HG03097 (cell line): ENCODE results near the gene PTPRT.

Experiments
- ATAC-seq: cut with Tn5 transposase; IDR thresholded peaks from one replicate; pipeline ENCODE4 v1.9.1; 2021; ENCODE audit not compliant: unreplicated experiment, low FRiP score

PTPRT gene

DNA sequence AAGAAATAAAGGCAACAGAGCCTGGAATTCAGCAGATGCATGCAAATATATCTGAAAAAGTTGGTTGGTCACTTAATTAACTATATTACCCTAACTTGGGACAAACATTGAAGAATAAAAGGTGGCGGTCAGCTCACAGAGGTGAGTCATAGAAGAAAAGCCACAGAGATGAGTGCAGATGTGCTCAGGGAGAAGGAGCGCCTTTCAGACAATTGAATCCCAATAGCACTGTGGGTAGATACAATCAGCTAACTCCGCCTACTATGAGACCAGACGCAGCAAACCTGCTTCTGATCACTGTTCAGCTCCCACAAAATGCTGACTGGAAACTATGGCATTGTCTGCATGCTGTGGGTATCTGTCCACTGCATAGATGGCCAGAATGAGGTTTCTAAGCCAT lies 447.8 kb downstream of the PTPRT start:
- ATAC-seq = no peak

DNA sequence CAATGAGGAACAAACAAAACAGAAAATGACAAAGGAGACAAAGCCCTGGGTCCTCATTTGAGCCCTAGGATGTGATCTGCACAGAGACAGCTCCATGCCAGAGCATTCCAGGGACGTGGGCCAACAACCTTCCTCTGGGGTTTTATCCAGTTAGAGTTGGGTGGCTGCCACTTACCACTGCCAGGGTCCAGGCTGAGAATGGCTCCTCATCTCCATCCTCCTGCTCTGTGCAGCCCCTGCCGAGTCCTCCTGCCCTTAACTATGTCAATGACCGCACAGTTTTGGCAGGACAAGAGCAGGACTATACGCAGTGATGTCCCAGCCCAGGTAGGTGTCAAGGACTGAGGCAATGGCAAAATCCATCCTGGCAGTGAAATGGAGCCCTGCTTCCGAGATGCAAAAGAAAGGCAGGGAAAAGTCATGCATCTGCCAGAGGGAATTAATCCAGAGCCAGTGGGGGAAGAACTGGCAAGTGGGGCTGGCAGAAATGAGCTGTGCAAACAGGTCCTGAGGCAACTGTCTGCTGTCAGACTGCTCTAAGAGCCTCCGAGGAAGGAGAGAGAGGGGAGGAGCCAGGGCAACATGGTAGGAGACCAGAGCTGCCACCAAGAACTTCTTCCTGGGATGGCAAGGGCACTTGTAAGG lies 449.4 kb downstream of the PTPRT start:
- ATAC-seq = no peak

DNA sequence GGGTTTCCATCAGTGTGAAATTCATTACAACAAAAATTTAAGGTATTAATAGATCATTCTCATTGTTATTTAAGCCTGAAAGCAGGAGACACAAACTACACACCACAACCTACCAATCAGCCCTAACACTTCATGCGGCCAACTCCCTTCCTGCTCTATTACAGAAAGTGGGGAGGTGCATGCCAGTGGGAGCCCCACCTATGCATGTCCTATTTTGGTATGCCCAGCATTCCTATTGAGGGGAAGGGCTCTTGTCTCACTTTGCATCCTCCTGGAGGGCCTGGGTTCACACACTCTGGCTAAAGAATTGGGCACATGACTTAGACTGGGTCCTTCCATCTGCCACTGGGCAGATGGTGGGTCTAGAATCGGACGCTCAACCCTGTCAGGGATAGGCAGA lies 450.0 kb downstream of the PTPRT start:
- ATAC-seq = no peak

DNA sequence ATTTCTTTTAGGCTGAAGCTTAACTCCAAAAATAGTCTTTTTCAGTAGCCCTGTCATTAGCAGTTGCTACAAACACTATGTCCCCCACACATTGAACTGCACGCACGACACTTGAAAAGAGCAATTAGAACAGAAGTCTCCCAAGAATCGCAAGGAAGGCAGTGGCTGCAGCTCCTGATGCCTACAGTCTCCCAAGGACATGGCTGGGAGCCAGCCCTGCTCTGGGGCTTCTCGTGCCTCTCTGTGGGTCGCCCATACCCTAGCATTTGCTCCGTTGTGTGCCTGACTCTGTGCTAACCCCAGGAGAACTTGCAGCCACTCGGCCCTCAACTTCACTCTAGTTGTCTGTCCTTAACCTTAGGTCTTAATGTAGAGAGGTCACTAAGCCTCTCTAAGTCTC lies 454.2 kb downstream of the PTPRT start:
- ATAC-seq = no peak

DNA sequence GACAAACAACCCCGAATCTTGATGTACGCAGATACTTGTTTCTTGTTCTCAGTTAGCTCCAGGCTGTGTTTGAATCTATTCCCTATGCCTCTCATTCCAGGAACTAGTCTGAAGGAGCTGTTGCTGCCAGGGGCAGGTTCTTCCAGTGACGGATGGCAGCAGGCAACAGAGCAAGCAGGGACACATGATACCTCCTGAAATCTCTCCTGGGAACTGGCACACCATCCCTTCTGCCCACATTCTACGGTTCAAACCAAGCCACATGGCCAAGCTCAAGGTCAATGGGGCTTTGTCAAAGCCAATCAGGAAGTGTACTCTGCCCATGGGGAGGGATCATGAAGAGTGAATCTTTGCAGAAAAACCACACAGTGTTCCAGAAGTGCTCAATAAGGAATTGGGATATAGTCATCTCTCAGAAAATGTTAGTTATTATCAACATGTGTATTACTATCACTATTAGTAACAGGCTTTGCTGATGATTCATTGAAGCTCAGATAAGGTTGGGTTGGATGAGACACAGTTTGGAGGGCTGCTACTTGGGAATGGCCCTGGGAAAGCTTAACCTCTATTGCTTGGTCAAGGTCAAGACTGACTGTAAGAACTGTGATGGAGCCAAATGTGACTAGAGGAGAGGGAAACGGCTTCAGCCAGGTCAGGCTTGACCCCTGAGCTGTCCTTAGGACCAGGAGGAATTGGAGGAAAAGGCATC lies 454.9 kb downstream of the PTPRT start:
- no peak for ATAC-seq

DNA sequence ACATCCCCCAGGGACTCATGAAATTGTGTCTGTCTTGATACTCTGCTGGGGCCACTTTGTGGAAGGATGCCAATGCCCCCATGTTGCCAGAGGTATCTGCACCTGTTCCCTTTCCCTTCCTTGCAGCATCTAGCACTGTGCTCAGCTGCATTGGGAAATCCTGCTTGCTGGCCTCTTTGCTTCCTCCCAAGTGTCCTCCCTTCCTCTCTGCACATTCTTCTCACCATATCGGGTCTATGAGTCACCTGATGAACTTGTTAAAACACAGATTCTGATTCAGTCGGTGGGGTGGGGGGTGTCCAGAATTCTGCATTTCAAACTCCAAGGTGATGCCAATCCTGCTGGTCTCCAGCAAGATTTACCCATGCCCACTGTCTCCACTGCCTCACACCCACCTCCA lies 467.8 kb downstream of the PTPRT start:
- no peak for ATAC-seq

DNA sequence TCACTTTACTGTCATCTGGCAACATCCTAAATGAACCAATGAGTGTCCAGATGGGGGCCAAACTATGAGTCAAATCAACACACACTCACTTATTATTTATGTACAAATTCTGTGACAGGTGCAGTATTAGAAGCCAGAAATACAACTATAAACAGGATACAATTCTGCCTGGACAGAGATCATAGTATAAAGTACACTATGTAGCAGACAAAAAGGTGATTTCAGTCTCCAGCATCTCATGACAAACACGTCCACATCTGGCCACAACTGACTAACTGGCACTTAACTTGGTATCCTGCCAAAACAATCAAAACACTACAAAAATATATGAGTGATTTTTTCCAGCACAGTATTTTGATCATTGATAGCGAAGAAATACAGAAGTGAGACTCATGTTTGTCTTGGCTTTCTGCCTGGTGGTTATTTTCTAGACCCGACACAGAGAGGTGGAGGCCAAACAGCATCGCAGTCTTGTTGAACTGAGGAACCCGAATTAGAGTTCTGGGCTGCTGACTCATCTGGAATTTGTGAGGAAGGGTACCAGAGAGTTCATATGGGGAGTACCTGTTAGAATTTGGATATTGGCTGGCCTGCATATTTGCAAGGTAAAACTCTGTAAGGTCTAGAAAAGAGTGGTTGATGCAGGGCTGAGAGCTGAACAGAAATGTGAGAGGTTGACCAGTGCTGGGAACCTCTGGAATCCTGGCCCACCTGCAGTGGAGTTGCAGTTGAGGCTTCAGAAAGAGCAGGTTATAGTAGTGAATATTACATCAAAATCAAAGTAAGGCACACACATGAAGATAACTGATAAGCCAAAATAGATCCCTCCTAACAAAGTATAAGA lies 475.2 kb downstream of the PTPRT start:
- ATAC-seq = no peak

DNA sequence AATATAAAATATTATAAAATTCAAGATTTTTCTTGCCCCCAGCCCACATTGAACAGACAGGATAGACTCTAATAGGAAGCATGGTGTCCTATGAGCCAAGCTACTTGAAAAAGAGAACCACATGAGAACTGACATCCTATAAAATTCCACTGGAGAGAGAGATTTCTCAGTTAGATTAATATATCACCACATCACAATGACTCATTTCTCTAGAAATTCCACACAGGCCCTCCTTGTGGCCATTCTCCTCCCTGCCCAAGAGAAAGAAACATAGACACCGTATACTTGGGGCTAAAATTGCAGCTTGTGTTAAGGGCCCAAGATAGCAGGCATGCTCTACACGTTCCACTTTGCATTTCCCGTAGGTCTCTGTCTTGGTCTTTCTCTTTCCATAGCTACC lies 481.4 kb downstream of the PTPRT start:
- ATAC-seq = no peak

DNA sequence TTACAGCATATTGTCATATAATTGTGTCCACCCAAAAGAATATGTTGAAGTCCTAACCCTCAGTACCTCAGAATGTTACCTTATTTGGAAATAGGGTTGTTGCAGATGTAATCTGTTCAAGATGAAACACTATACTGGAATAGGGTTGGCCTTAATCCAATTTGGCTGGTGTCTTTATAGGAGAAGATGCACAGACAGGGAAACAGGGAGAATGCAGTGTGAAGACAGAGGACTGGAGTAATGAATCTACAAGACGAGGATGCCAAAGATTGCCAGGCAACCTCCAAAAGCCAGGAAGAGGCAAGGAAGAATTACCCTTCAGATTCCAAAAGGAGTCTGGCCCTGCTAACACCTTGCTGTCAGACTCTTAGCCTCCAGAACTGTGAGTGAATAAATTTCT lies 482.9 kb downstream of the PTPRT start:
- no peak for ATAC-seq

DNA sequence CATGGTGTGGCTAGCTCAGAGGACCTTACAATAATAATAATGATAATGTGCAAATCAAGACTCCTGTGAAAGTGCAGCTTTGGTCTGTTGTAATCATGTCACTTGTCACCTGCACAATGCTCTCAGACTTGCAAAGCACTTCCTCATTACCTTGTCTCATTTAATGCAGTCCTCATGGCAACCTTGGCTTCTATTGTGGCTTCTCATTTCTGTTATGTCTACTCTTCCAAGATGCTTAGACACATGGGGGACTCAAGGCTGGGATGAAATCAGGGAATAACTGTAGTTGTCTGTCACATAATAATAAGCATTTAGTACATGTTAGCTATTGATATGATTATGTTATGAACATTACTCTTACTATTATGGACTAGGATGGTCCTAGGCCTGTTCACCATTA lies 484.2 kb downstream of the PTPRT start:
- no peak for ATAC-seq

DNA sequence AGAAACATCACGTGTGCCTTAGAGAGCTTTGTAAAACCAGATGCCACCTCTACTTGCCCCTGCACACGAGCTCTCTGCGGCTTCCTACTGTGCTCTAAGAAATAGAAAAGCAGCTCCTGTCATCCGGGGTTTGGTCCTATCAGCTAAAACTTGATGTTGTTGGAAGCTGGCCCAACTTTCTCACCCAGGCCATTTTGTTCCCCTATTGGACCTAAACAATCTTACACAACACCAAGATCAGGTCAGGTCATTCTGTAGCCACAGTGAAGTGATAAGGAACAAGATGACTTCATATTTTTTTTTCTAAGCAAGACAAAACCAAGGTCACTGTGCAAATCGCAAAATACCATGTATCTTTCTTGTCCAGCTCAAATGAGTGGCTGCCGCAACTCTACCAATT lies 486.0 kb downstream of the PTPRT start:
- no peak for ATAC-seq

DNA sequence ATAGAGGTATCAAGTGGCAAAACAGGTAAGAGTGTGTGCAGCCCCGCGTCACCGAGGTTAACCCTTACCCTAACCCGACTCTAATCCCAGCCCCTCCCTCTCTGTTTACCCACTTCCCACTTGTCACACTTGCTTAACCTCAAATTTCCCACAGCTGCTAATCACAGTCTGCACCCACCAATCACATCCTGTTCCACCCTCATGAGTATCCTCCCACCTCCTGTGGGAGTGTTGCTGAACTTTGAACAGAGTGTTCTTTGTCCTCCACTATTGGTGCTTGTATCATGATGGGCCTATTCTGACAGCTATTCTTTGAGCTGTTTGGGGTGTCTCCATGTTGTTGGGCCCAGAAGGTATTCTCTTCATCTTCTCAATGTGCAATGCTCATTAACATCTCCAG lies 487.8 kb downstream of the PTPRT start:
- no peak for ATAC-seq

DNA sequence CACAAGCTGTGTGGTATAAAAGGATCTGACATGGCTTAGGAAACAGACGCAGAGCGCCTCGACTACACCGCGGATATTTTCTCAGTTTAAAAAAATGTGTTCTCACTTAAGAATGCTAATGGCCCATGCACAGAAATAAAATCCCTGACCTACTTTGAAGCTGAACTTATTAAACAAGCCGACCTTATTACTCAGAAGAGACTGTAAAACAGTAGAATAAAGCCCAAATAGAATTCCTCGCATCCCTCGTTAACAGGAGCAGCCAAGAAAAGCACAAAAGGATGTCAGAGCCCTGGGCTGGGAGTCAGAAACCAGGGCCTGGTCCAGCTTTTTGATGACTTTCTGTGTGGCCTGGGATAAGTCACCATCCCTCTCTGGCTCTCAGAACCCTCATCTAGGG lies 489.3 kb downstream of the PTPRT start:
- ATAC-seq = no peak

DNA sequence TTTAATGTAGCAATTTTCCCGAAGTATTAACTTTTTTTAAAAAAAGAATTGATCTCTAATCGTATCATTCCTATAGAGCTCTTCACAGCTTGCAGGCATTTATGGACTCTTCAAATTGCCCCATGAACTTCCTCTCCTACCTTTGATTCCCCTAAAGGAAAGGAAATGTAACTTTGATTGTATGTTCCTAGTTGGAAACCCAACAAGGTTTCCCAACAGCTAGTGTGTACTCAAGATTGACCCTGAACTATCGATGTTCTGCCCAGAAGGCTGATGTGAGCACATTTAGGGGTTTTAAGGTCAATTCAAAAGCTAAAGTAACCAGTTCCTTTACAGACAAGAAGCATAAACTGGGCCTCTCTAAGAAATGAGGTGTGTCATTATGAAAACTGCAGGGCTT lies 491.7 kb downstream of the PTPRT start:
- no peak for ATAC-seq

DNA sequence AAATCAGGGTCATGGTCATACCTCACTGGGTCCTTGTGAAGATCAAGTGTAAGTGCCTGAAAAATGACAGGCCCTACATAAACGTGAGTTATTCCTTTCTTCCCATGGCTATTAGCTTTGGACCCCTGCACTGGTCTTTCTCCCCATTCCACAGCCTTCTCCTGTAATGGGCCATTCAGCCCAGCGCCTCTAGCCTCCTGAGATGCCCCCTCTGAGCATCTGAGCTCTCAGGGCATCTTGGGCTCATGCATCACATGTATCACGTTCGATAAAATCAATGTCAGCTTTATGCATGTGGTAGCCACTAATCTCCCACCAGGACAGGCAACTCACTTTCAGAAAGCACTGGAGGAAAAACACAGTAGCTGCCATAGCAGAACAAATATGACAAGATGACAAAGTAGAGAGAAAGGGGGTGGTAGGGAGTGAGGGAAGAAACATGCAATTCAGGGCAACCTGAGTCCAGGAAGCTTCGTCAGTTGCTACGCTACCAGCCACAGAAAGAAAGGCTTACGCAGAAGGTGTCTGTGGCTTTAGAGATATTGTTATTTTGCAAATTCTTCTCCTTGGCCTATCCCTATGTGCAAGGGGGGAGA lies 498.8 kb downstream of the PTPRT start:
- ATAC-seq = no peak

DNA sequence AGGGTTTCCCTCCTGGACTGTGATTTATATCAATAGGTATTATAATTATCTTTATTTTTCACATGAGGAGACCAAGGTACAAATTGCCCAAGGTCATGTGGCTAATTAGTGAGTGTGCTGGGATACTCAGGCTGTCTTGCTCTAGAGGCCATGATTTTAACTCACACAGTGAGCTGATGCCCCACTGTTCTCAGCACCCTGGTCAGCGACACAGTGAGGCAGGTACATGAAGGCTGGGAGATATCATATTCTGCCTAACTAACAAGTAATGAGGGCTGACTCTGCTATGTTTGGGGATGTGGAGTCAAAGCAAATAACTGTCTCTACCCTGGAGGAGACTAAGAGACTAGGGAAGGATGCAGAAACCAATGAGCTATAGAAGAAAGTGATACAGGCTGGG lies 501.1 kb downstream of the PTPRT start:
- no peak for ATAC-seq

DNA sequence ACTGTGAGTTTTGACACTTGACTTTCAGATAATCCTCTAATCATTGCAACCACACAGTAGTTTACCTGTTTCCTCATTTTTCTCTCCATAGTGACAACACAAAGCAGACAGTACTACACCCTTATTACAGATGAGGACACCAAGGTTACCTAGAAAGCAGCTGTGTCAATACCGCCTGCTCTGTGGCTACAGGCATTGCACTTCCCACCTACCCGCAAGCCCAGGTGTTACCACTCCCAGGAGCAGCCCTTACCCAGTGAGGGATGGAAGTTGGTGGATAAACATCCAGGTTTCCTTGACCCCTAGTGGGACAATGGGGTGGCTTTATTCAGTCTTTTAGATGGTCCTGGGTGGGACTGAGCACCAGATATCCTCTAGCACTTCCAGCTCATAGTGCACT lies 503.6 kb downstream of the PTPRT start:
- ATAC-seq = no peak

DNA sequence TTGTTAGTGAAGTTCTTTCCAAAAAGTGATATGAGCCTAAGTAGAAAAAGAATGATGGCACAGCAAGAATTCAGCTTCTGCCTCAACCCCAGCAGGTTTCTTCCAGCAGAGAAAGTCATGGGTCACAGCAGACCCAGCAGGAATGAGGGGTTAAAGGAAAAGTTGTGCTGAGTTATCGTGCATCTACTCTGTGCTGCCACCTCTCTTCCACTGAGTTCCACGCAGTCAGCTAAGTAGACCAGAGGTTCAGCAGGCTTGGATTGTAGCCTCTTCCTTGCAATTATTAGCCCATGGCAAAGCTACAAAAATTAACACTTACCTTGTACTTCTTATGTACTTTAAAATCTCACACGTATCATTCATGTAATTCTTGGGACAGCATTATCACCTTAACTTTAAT lies 510.8 kb downstream of the PTPRT start:
- ATAC-seq = no peak

DNA sequence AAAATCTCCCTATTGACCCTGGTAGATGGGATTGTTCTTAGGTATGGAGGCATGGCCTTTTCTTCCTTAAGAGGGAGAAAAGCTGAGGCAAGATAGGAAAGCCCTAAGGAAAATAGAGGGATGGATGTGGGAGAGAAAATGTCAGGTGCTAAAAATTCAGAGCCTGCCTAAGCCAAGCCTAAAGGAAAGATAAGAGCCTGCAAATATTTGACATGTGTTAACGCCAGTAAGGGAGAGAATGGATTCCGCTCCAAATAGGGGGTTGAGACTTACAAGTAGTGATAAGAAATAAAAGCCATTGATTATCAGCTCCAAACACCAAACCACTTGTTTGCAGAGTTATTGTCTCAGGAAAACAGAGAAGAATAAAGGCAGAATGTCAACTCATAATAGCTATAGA lies 533.6 kb downstream of the PTPRT start:
- ATAC-seq = no peak

DNA sequence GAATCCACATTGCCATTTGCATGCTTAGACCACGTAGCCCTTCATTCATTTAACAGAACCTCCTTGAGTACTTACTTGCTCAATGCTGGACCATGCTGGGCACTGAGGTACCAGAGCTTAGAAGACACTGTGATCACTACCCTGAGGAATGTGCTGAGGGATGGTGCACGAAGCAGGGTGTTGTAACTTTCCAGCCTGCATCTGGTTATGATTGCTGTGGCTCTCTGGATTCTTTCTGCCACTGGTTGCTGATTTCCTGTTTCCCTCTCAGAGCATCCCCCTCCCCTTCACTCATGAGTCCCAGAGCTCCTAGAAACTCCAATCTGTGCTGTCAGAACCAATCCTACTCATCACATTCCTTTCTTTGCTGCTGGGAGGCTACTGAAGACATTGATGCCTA lies 537.4 kb downstream of the PTPRT start:
- ATAC-seq = no peak

DNA sequence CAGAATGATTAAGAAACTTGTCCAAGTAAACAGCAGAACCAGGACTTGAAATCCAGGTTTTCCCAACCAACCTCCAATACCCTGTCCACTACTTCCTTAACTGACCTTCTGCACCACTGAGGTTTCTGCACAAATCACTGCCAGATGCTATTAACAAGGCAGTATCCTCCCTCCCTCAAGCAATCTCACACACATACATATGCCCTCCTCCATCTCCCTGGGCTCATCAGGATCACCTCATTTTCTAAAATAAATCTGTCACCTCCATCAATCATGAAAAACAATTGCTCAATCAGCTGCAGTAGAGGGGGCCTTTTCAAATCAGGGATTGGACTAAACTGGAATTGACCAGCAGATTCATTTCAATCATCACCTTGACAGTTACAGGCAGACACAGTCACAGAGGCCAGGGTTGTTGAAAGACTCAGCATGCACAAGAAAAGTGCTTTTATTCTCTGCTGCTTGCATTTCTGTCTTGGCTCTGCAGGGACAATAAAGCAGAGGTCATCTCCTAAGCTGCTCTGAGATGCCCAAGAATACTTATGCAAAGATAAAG lies 539.4 kb downstream of the PTPRT start:
- ATAC-seq = no peak
